MM.1S (cell line): Measurements from ENCODE around the gene RNF114.

ENCODE experiments used
- DNase-seq: peaks from one replicate; pipeline ENCODE4 v3.0.0-alpha.2; 2015
- H2AFZ ChIP-seq: fragments of 300-600 bp; sonication (generic); 2 replicates; pipeline ENCODE4 v1.6.0; 2016; ENCODE audit warnings: antibody characterized with exemption, low read length
- H3F3A ChIP-seq: fragments of 300-600 bp; sonication (generic); 2 replicates; pipeline ENCODE4 v1.6.1; 2016; ENCODE audit warnings: mild to moderate bottlenecking, antibody characterized with exemption, low read length, moderate library complexity, mixed read lengths; ENCODE audit not compliant: insufficient read depth
- H3K27ac ChIP-seq: fragments of 300-600 bp; sonication (generic); 2 replicates; pipeline ENCODE4 v1.5.1; 2016; ENCODE audit warnings: mild to moderate bottlenecking, low read length
- H3K27me3 ChIP-seq: fragments of 300-600 bp; sonication (generic); replicated peaks from 2 replicates; pipeline ENCODE4 v1.6.0; 2016; ENCODE audit warnings: low read length; ENCODE audit not compliant: insufficient read depth
- H3K36me3 ChIP-seq: fragments of 300-600 bp; sonication (generic); replicated peaks from 2 replicates; pipeline ENCODE4 v1.6.1; 2016; ENCODE audit warnings: mild to moderate bottlenecking, low read length, mixed read lengths; ENCODE audit not compliant: insufficient read depth
- H3K4me1 ChIP-seq: fragments of 300-600 bp; sonication (generic); 2 replicates; pipeline ENCODE4 v1.6.1; 2016; ENCODE audit warnings: low read length, mixed read lengths
- H3K4me2 ChIP-seq: fragments of 300-600 bp; sonication (generic); 2 replicates; pipeline ENCODE4 v1.6.0; 2016; ENCODE audit warnings: low read depth, low read length
- H3K4me3 ChIP-seq: fragments of 300-600 bp; sonication (generic); 2 replicates; pipeline ENCODE4 v1.5.1; 2016; ENCODE audit warnings: low read length, mixed read lengths
- H3K79me2 ChIP-seq: fragments of 300-600 bp; sonication (generic); 2 replicates; pipeline ENCODE4 v1.6.1; 2016; ENCODE audit warnings: mixed run types, low read length, mixed read lengths
- H3K9ac ChIP-seq: fragments of 300-600 bp; sonication (generic); 2 replicates; pipeline ENCODE4 v1.6.1; 2016; ENCODE audit warnings: low read length, mixed read lengths
- H3K9me2 ChIP-seq: fragments of 300-600 bp; sonication (generic); replicated peaks from 2 replicates; pipeline ENCODE4 v1.6.1; 2016; ENCODE audit warnings: mild to moderate bottlenecking, low read length, mixed read lengths; ENCODE audit not compliant: insufficient read depth
- H3K9me3 ChIP-seq: fragments of 300-600 bp; sonication (generic); replicated peaks from 2 replicates; pipeline ENCODE4 v1.6.1; 2016; ENCODE audit warnings: mild to moderate bottlenecking, low read length, mixed read lengths; ENCODE audit not compliant: insufficient read depth
- H4K20me1 ChIP-seq: fragments of 300-600 bp; sonication (generic); 2 replicates; pipeline ENCODE4 v1.6.1; 2016; ENCODE audit warnings: mild to moderate bottlenecking, low read length, moderate library complexity, mixed read lengths; ENCODE audit not compliant: insufficient read depth
- CTCF ChIP-seq: fragments of 300-600 bp; sonication (generic); IDR thresholded peaks from 2 replicates; pipeline ENCODE4 v1.5.1; 2016; ENCODE audit warnings: antibody characterized with exemption, low read length, mixed read lengths
- EZH2 ChIP-seq: fragments of 300-600 bp; sonication (generic); optimal IDR thresholded peaks from 2 replicates; pipeline ENCODE3; 2017; ENCODE audit warnings: low read depth, mild to moderate bottlenecking, antibody characterized with exemption, low read length, mixed read lengths
- EZH2phosphoT487 ChIP-seq: fragments of 300-600 bp; sonication (generic); IDR thresholded peaks from 2 replicates; pipeline ENCODE4 v1.6.1; 2018; ENCODE audit warnings: antibody characterized with exemption, low read length

The RNF114 gene

GRCh38 chr20:49896204-49896603, 40.0 kb upstream of the RNF114 start:
- Histone ChIP-seq H3K36me3 (no peaks in the 10 kb centered on the region), H3K4me2 (no peak overlapping the region), H3K27ac (no peak overlapping the region), H3K4me3 (no peak overlapping the region), H3K9me2 (no peaks in the 10 kb centered on the region), H2AFZ (no peak overlapping the region), H3K9me3 (no peaks in the 10 kb centered on the region), H3K79me2 (no peaks in the 10 kb centered on the region), H3K27me3 (no peaks in the 10 kb centered on the region), H4K20me1 (no peaks in the 10 kb centered on the region), H3K9ac (no peak overlapping the region), H3F3A (no peaks in the 10 kb centered on the region), H3K4me1 (no peaks in the 10 kb centered on the region)
- no peak for DNase-seq
- TF ChIP-seq CTCF (no peak), EZH2phosphoT487 (no peak), EZH2 (no peak)

GRCh38 chr20:49899541-49900383, 36.4 kb upstream of the RNF114 start:
- Histone ChIP-seq H3K27ac (no peak overlapping the region), H3K79me2 (no peaks in the 10 kb centered on the region), H3K4me3 (no peak overlapping the region), H4K20me1 (no peaks in the 10 kb centered on the region), H3K4me1 (no peaks in the 10 kb centered on the region), H3K36me3 (0 out of 2 replicates have a peak, but pooled peaks cover 3% of the 10 kb centered on the region), H3K9me3 (no peaks in the 10 kb centered on the region), H3K9me2 (no peaks in the 10 kb centered on the region), H3K27me3 (no peaks in the 10 kb centered on the region), H3K9ac (no peak overlapping the region), H3F3A (no peaks in the 10 kb centered on the region), H2AFZ (no peak overlapping the region), H3K4me2 (no peak overlapping the region)
- TF ChIP-seq EZH2phosphoT487 (no peak), CTCF (no peak), EZH2 (no peak)
- no peak for DNase-seq

- DNase-seq: no peak
- H3K36me3 ChIP-seq: 0 out of 2 replicates have a peak, but pooled peaks cover 3% of the 10 kb centered on the region
- H3K9me3 ChIP-seq: no peaks in the 10 kb centered on the region
- no peaks in the 10 kb centered on the region for H3K79me2 ChIP-seq
- H3F3A ChIP-seq: no peaks in the 10 kb centered on the region
- H3K9me2 ChIP-seq: no peaks in the 10 kb centered on the region
- no peak overlapping the region for H3K4me2 ChIP-seq
- H2AFZ ChIP-seq: no peak overlapping the region
- TF ChIP-seq EZH2: no peak
- no peak for TF ChIP-seq EZH2phosphoT487
- no peak for TF ChIP-seq CTCF
- H4K20me1 ChIP-seq: no peaks in the 10 kb centered on the region
- no peak overlapping the region for H3K9ac ChIP-seq
- H3K4me3 ChIP-seq: no peak overlapping the region
- no peaks in the 10 kb centered on the region for H3K27me3 ChIP-seq
- no peak overlapping the region for H3K27ac ChIP-seq
- no peaks in the 10 kb centered on the region for H3K4me1 ChIP-seq
These were observed 34.6 kb upstream of the RNF114 start for GRCh38 chr20:49901588-49901987.
